Endometrial microvascular endothelial cells (primary cell): ENCODE measurements around the gene AUP1. TPM values are rescaled to one million over a fixed set of nuclear protein-coding genes. Genes with fewer than 3 reads are reported as not detected.

Source experiments
- in situ Hi-C: cut with HindIII; loops from 2 replicates; pipeline ENCODE4 v1.10.0; 2017; ENCODE audit warnings: low sequenced_read_pairs, low pct_unique_long_range_greater_than_20kb; ENCODE audit errors: inconsistent ontology term
- total RNA-seq: library from RNA; depleted of rRNA; stranded (reverse); fragments of >200 nt; gene quantifications from one replicate; pipeline ENCODE4 v1.2.3, GENCODE V29; 2015; ENCODE audit errors: inconsistent ontology term

AUP1 gene
- total RNA-seq, 1 donor from 2014 or later: 135 TPM

- in situ Hi-C loops: no loop called here
Observed at GRCh38 chr2:74558284-74559230, 29.1 kb upstream of the AUP1 start.

- in situ Hi-C loops: no loop called here
Observed at GRCh38 chr2:74556831-74557370, 27.4 kb upstream of the AUP1 start.

- in situ Hi-C loops: no loop called here
Observed at GRCh38 chr2:74556159-74556558, 26.7 kb upstream of the AUP1 start.

GRCh38 chr2:74555610-74556103 is 26.2 kb upstream of the AUP1 start:
- in situ Hi-C loops: no loop called here

GRCh38 chr2:74554820-74555531 is 25.5 kb upstream of the AUP1 start:
- in situ Hi-C loops: no loop called here

- in situ Hi-C loops: no loop called here
Observed at GRCh38 chr2:74553892-74554819, 24.6 kb upstream of the AUP1 start, which contains the start of the genes DOK1 and LOXL3. Gene DOK1, plus strand, starts transcription at chr2:74554720. Its CDS starts 35 bp downstream, at chr2:74554755. Gene LOXL3, minus strand, starts transcription at chr2:74553942. Its CDS starts 1,308 bp downstream, at chr2:74552634.

GRCh38 chr2:74552914-74553811 is 23.7 kb upstream of the AUP1 start:
- in situ Hi-C loops: no loop called here

GRCh38 chr2:74551942-74552913 is 22.7 kb upstream of the AUP1 start:
- in situ Hi-C loops: no loop called here

- in situ Hi-C loops: no loop called here
Observed at GRCh38 chr2:74551530-74551929, 22.0 kb upstream of the AUP1 start.

- in situ Hi-C loops: no loop called here
Observed at GRCh38 chr2:74550231-74550630, 20.7 kb upstream of the AUP1 start.

- in situ Hi-C loops: no loop called here
Observed at GRCh38 chr2:74548900-74549826, 19.7 kb upstream of the AUP1 start.

- in situ Hi-C loops: no loop called here
Observed at GRCh38 chr2:74548285-74548899, 18.9 kb upstream of the AUP1 start.

GRCh38 chr2:74546004-74546403 is 16.5 kb upstream of the AUP1 start:
- in situ Hi-C loops: no loop called here

- in situ Hi-C loops: no loop called here
Observed at GRCh38 chr2:74544634-74545033, 15.1 kb upstream of the AUP1 start.

GRCh38 chr2:74542978-74543377 is 13.5 kb upstream of the AUP1 start:
- in situ Hi-C loops: no loop called here
